Kidney (tissue), 14 donors: ENCODE measurements around the gene ARF1. TPM values are rescaled to one million over a fixed set of nuclear protein-coding genes. Genes with fewer than 3 reads are reported as not detected.

ENCODE experiments used
- DNase-seq, 5 donors: peaks; one replicate each; pipeline ENCODE4 v3.0.0-alpha.2; 2013 to 2020
- FAIRE-seq: peaks from 2 replicates; lab custom pipeline; 2012; peaks lifted over from hg19 to GRCh38; lab: Jason Lieb, UNC
- H3K27ac ChIP-seq, 2 donors: one replicate each; pipeline ENCODE4 v1.7.0; 2013; ENCODE audit warnings: low read depth in 2 of 2, low read length in 2 of 2, inconsistent platforms in 1 of 2
- H3K27me3 ChIP-seq: one replicate; pipeline ENCODE4 v1.7.1; 2013; ENCODE audit warnings: low read length, inconsistent platforms; ENCODE audit not compliant: control insufficient read depth, insufficient read depth
- H3K36me3 ChIP-seq, 3 donors: one replicate each; pipeline versions ENCODE4 v1.7.0 to v1.7.1; 2013; ENCODE audit warnings: low read length in 3 of 3, control low read depth in 1 of 3, inconsistent platforms in 1 of 3; ENCODE audit not compliant: insufficient read depth in 3 of 3, control insufficient read depth in 2 of 3
- H3K4me1 ChIP-seq, 3 donors: one replicate each; pipeline versions ENCODE4 v1.7.0 to v1.7.1; 2013; ENCODE audit warnings: low read length in 3 of 3, inconsistent platforms in 1 of 3, low read depth in 1 of 3; ENCODE audit not compliant: control insufficient read depth in 2 of 3, insufficient read depth in 2 of 3
- H3K4me3 ChIP-seq, 3 donors: one replicate each; pipeline versions ENCODE4 v1.7.0 to v1.8.1; 2013; ENCODE audit warnings: low read length in 3 of 3, control low read depth in 1 of 3, inconsistent platforms in 1 of 3
- H3K9ac ChIP-seq, 3 donors: one replicate each; pipeline versions ENCODE4 v1.7.0 to v1.7.1; 2013; ENCODE audit warnings: low read length in 3 of 3, control low read depth in 1 of 3, inconsistent platforms in 1 of 3
- H3K9me3 ChIP-seq, 3 donors: one replicate each; pipeline versions ENCODE4 v1.7.0 to v1.7.1; 2013; ENCODE audit warnings: low read length in 3 of 3, control low read depth in 1 of 3, inconsistent platforms in 1 of 3; ENCODE audit not compliant: control insufficient read depth in 2 of 3, insufficient read depth in 1 of 3
- CTCF ChIP-seq: IDR thresholded peaks from 3 replicates; pipeline ENCODE4 v1.5.1; 2012; ENCODE audit warnings: mild to moderate bottlenecking, moderate library complexity, borderline replicate concordance; ENCODE audit not compliant: insufficient read depth; ENCODE audit errors: extremely low read depth
- intact Hi-C: fragments of 100-400 bp; cut with DNase I; formaldehyde crosslinking; loops from one replicate; pipeline ENCODE4 v1.11.1; 2022
- polyA plus RNA-seq: library from polyadenylated mRNA; stranded (reverse); fragments of 350-450 nt; fragmentation: Illumina TruSeq; extraction: RNeasy Lipid Tissue Mini Kit (QIAGEN cat#74804); gene quantifications from one replicate; pipeline ENCODE4 v1.2.3, GENCODE V29; 2014; ENCODE audit warnings: low read depth, low replicate concordance; ENCODE audit not compliant: insufficient read depth
- total RNA-seq: library from RNA; stranded (reverse); fragmentation: NEBNext Ultra II Directional; extraction: Animal tissue kit (Norgen Biotek cat#: 25700); gene quantifications from one replicate; pipeline ENCODE4 v1.2.1, GENCODE V29; 2021
- donor health status: control.
- donor health status: control.
- donor health status: control.
- donor health status: control.
- donor health status: control.
- donor health status: DM: yes; HTN: yes; CAD: no.
- donor health status: Normal renal cell carcinoma (clear cell type).

Gene ARF1
- total and polyA plus RNA-seq, 2 donors from 2014 or later, result 383 to 398 TPM

DNA sequence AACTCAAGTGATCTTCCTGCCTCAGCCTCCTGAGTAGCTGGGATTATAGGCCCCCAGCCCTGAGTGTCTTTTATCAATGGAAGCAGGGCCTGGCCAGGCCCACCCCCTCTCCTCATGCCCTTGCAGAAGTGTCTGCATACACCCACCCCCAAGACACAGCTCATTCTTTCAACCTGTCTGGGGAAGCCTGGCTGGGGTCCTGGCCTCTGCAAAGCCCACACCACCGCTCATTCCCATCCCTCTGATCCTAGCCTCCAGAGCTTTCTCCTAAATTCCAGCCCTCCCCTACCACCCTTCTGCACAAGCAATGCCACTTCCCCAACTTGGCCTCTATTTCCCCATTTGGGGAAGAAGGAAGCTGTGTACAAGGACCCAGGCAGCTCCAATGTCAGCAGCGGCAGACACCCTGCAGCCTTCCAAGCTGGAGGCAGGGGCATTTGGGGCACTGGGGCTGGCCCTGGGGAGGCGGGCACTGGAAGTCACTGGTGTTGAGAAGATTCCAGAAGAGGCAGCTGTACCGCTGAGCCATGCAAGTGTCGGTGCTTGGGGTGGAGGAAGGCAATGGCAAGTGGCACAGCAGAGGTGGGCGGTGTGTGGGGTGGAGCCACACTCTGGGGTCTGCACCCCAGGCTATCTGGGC is 33.7 kb upstream of the ARF1 start:
- no peak overlapping the region for H3K27ac ChIP-seq
- H3K27me3 ChIP-seq, result no peaks in the 10 kb centered on the region
- FAIRE-seq, result no peak
- peak in 2 of 5 donors; percentile 4 to 64 for DNase-seq
- no peak for TF ChIP-seq CTCF
- no peaks in the 10 kb centered on the region for H3K4me1 ChIP-seq
- H3K36me3 ChIP-seq, result no peaks in the 10 kb centered on the region
- no peak overlapping the region for H3K9ac ChIP-seq
- intact Hi-C loops, result no loop called here
- H3K9me3 ChIP-seq, result no peaks in the 10 kb centered on the region
- no peak overlapping the region for H3K4me3 ChIP-seq

- DNase-seq, result peak in 1 of 5 donors; percentile 46
- H3K4me1 ChIP-seq, result no peaks in the 10 kb centered on the region
- H3K27me3 ChIP-seq, result no peaks in the 10 kb centered on the region
- H3K9ac ChIP-seq, result no peak overlapping the region
- H3K4me3 ChIP-seq, result no peak overlapping the region
- FAIRE-seq, result no peak
- no peak for TF ChIP-seq CTCF
- no peaks in the 10 kb centered on the region for H3K36me3 ChIP-seq
- no peaks in the 10 kb centered on the region for H3K9me3 ChIP-seq
- no peak overlapping the region for H3K27ac ChIP-seq
- intact Hi-C loops, result no loop called here
These were observed 31.8 kb upstream of the ARF1 start for GRCh38 chr1:228050571-228051231.

- FAIRE-seq (no peak), DNase-seq (peak in 2 of 5 donors; percentile 30 to 78)
- H3K27me3 ChIP-seq, result peaks cover 20% of the 10 kb centered on the region
These were observed 24.1 kb upstream of the ARF1 start for GRCh38 chr1:228058172-228058948.

More at GRCh38 chr1:228058172-228058948, 24.1 kb upstream of the ARF1 start:
- Histone ChIP-seq H3K27ac (no peak overlapping the region), H3K36me3 (no peaks in the 10 kb centered on the region), H3K9ac (no peak overlapping the region), H3K9me3 (no peaks in the 10 kb centered on the region), H3K4me3 (no peak overlapping the region), H3K4me1 (peaks cover 0 to 5% (median 0%) of the 10 kb centered on the region in 3 donors)
- no peak for TF ChIP-seq CTCF
- intact Hi-C loops, result no loop called here
